Liver (tissue), 3 donors: ENCODE data around the gene GNG7.

Experiments used
- CTCF ChIP-seq: fragments of 150-350 bp; IDR thresholded peaks from 2 replicates; pipeline ENCODE4 v1.5.1; 2017; ENCODE audit warnings: improper control_type of control experiment, low read depth, low read length; ENCODE audit not compliant: missing input control
- EGR1 ChIP-seq, 2 donors: IDR thresholded peaks; 2 replicates each; pipeline ENCODE4 v1.6.1; 2016 to 2018; ENCODE audit warnings: antibody characterized with exemption in 2 of 2, low read depth in 2 of 2
- FOXA1 ChIP-seq: IDR thresholded peaks from 2 replicates; pipeline ENCODE4 v1.6.1; 2016; ENCODE audit warnings: antibody characterized with exemption
- GABPA ChIP-seq, 2 donors: IDR thresholded peaks in 1 of 2; conservative IDR thresholded peaks in 1 of 2; 2 replicates each; pipeline ENCODE4 v1.6.1; 2016; ENCODE audit warnings: antibody characterized with exemption in 2 of 2, mild to moderate bottlenecking in 1 of 2, moderate library complexity in 1 of 2
- HNF4G ChIP-seq: IDR thresholded peaks from 2 replicates; pipeline ENCODE4 v1.6.1; 2016; ENCODE audit warnings: antibody characterized with exemption
- JUND ChIP-seq, 2 donors: IDR thresholded peaks; 2 replicates each; pipeline ENCODE4 v1.6.1; 2016; ENCODE audit warnings: antibody characterized with exemption in 2 of 2
- MAX ChIP-seq: IDR thresholded peaks from 2 replicates; pipeline ENCODE4 v1.6.1; 2016; ENCODE audit warnings: antibody characterized with exemption
- RAD21 ChIP-seq, 2 donors: IDR thresholded peaks; 2 replicates each; pipeline ENCODE4 v1.6.1; 2016; ENCODE audit warnings: antibody characterized with exemption in 2 of 2, mild to moderate bottlenecking in 2 of 2
- REST ChIP-seq: IDR thresholded peaks from 2 replicates; pipeline ENCODE4 v1.6.1; 2016; ENCODE audit warnings: antibody characterized with exemption, mild to moderate bottlenecking
- TAF1 ChIP-seq: conservative IDR thresholded peaks from 2 replicates; pipeline ENCODE4 v1.6.1; 2016; ENCODE audit warnings: antibody characterized with exemption, mild to moderate bottlenecking
- YY1 ChIP-seq: IDR thresholded peaks from 2 replicates; pipeline ENCODE4 v1.6.1; 2016; ENCODE audit warnings: antibody characterized with exemption, mild to moderate bottlenecking
- ZBTB33 ChIP-seq: IDR thresholded peaks from 2 replicates; pipeline ENCODE4 v1.6.1; 2016; ENCODE audit warnings: antibody characterized with exemption
- donor health status: healthy.
- donor health status: healthy.

GRCh38 chr19:2751438-2751830 lies 48.9 kb upstream of the GNG7 start:
- no peak for TF ChIP-seq CTCF
- no peak for TF ChIP-seq REST
- TF ChIP-seq GABPA (IDR thresholded peaks at IDR 0.05 in 1 of 2, conservative IDR thresholded peaks at IDR 0.05 in 1 of 2) = no peak
- no peak for TF ChIP-seq YY1
- TF ChIP-seq RAD21 (IDR thresholded peaks at IDR 0.05) = no peak
- no peak for TF ChIP-seq FOXA1
- no peak for TF ChIP-seq MAX
- no peak for TF ChIP-seq HNF4G
- no peak for TF ChIP-seq EGR1 (IDR thresholded peaks at IDR 0.05; ENCODE audit: low read depth in 2 of 2)
- no peak for TF ChIP-seq JUND (IDR thresholded peaks at IDR 0.05)
- no peak for TF ChIP-seq TAF1
- no peak for TF ChIP-seq ZBTB33
